ENCODE results near the gene LUZP1. TPM values are rescaled to one million over a fixed set of nuclear protein-coding genes. Genes with fewer than 3 reads are reported as not detected.

Gene LUZP1
- total RNA-seq, 1 donor from 2014 or later = 27.1 TPM

- peaks cover 2% of the 10 kb centered on the region for H3K36me3 ChIP-seq (ENCODE audit: control insufficient read depth, insufficient read depth, low read length)
Measured at GRCh38 chr1:23079025-23079424, 89.6 kb downstream of the LUZP1 start.

GRCh38 chr1:23074012-23074411, 94.6 kb downstream of the LUZP1 start:
- H3K4me3 ChIP-seq (ENCODE audit: low read depth, low read length) = no peak overlapping the region
- TF ChIP-seq CTCF (IDR thresholded peaks at IDR 0.05; ENCODE audit: insufficient read depth, low read length, poor library complexity, severe bottlenecking) = no peak
- peaks cover 1% of the 10 kb centered on the region for H3K36me3 ChIP-seq (ENCODE audit: control insufficient read depth, insufficient read depth, low read length)
- no peaks in the 10 kb centered on the region for H3K27me3 ChIP-seq (ENCODE audit: control insufficient read depth, insufficient read depth, low read length)
- DNase-seq (ENCODE audit: low read depth) = no peak

More at GRCh38 chr1:23079025-23079424, 89.6 kb downstream of the LUZP1 start:
- Histone ChIP-seq H3K4me3 (ENCODE audit: low read depth, low read length) (no peak overlapping the region), H3K27me3 (ENCODE audit: control insufficient read depth, insufficient read depth, low read length) (no peaks in the 10 kb centered on the region)
- no peak for TF ChIP-seq CTCF (IDR thresholded peaks at IDR 0.05; ENCODE audit: insufficient read depth, low read length, poor library complexity, severe bottlenecking)
- DNase-seq (ENCODE audit: low read depth) = no peak

GRCh38 chr1:23069675-23070074, 99.0 kb downstream of the LUZP1 start:
- no peaks in the 10 kb centered on the region for H3K27me3 ChIP-seq (ENCODE audit: control insufficient read depth, insufficient read depth, low read length)
- H3K4me3 ChIP-seq (ENCODE audit: low read depth, low read length) = no peak overlapping the region
- peaks cover 1% of the 10 kb centered on the region for H3K36me3 ChIP-seq (ENCODE audit: control insufficient read depth, insufficient read depth, low read length)
- DNase-seq (ENCODE audit: low read depth) = no peak
- no peak for TF ChIP-seq CTCF (IDR thresholded peaks at IDR 0.05; ENCODE audit: insufficient read depth, low read length, poor library complexity, severe bottlenecking)

- Histone ChIP-seq H3K27me3 (ENCODE audit: control insufficient read depth, insufficient read depth, low read length) (no peaks in the 10 kb centered on the region), H3K36me3 (ENCODE audit: control insufficient read depth, insufficient read depth, low read length) (peaks cover 3% of the 10 kb centered on the region), H3K4me3 (ENCODE audit: low read depth, low read length) (no peak overlapping the region)
- DNase-seq (ENCODE audit: low read depth) = no peak
- no peak for TF ChIP-seq CTCF (IDR thresholded peaks at IDR 0.05; ENCODE audit: insufficient read depth, low read length, poor library complexity, severe bottlenecking)
Measured at GRCh38 chr1:23069149-23069548, 99.5 kb downstream of the LUZP1 start.

- Histone ChIP-seq H3K36me3 (ENCODE audit: control insufficient read depth, insufficient read depth, low read length) (peaks cover 3% of the 10 kb centered on the region), H3K27me3 (ENCODE audit: control insufficient read depth, insufficient read depth, low read length) (no peaks in the 10 kb centered on the region), H3K4me3 (ENCODE audit: low read depth, low read length) (no peak overlapping the region)
- TF ChIP-seq CTCF (IDR thresholded peaks at IDR 0.05; ENCODE audit: insufficient read depth, low read length, poor library complexity, severe bottlenecking) = no peak
- DNase-seq (ENCODE audit: low read depth) = no peak
Measured at GRCh38 chr1:23066075-23066474, 102.6 kb downstream of the LUZP1 start.

- peaks cover 3% of the 10 kb centered on the region for H3K36me3 ChIP-seq (ENCODE audit: control insufficient read depth, insufficient read depth, low read length)
- no peaks in the 10 kb centered on the region for H3K27me3 ChIP-seq (ENCODE audit: control insufficient read depth, insufficient read depth, low read length)
- no peak overlapping the region for H3K4me3 ChIP-seq (ENCODE audit: low read depth, low read length)
- no peak for TF ChIP-seq CTCF (IDR thresholded peaks at IDR 0.05; ENCODE audit: insufficient read depth, low read length, poor library complexity, severe bottlenecking)
- DNase-seq (ENCODE audit: low read depth) = no peak
Measured at GRCh38 chr1:23065385-23065784, 103.3 kb downstream of the LUZP1 start.

Measured in kidney epithelial cell (primary cell).